ENCODE results near the gene NOS1.
"Not testable (repeated sequence)": the region's sequence is repeated elsewhere in the genome, so short reads cannot be mapped to it uniquely, and the experiment has no call there.

NOS1 gene

DNA sequence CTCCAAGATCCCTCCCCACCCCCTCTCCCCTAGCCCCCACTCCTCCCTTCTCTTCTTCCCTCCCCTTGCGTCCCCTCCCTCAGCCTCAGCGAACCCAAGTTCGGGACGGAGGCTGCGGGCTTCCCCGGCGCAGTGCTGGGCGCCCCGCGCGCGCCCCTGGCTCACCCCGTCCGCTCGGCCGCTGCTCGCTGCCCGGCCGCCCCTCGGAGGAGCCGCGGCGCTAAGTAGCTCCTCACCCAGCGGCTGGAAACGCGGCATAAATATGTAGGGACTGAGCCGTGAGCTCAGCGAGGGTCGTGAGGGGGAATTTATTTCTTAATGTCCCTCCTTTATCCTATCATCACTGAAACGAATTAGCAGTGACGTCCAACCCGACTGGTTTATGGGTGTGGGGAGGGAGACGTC lies at the start of gene NOS1:
NOS1 (minus strand) TSS at position 280 of the 405 bp plus-strand sequence. CDS start 30,557 bp downstream, outside the sequence.
- DNase-seq (no peak), ATAC-seq (no peak)
- Mint-ChIP-seq H3K27ac (no peak within 1 kb of the TSS), H3K27me3 (peaks cover 78% of the 10 kb centered on the region), H3K4me1 (no peaks in the 10 kb centered on the region), H3K9me3 (no peaks in the 10 kb centered on the region), H3K4me3 (no peak within 1 kb of the TSS)

DNA sequence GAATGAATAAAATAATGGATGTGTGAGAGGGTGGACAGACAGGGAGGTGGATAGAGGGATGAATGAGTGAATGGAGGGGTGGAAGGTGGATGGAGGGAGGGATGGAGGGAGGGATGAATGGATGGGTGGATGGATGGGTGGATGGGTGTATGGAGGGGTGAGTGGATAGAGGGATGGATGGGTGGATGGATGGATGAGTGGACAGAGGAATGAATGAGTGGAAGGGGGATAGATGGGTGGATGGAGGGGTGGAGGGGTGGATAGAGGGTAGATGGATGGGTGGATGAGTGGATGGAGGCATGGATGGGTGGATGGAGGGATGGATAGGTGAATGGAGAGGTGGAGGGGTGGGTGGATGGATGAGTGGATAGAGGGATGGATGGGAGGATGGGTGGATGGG lies 47.9 kb upstream of the NOS1 start:
- no peak overlapping the region for H3K27ac Mint-ChIP-seq
- ATAC-seq: no peak
- DNase-seq: no peak
- no peaks in the 10 kb centered on the region for H3K4me1 Mint-ChIP-seq
- H3K27me3 Mint-ChIP-seq: peaks cover 8% of the 10 kb centered on the region
- H3K4me3 Mint-ChIP-seq: no peak overlapping the region
- peaks cover 0 to 7% of the 10 kb centered on the region in 2 donors for H3K9me3 Mint-ChIP-seq

DNA sequence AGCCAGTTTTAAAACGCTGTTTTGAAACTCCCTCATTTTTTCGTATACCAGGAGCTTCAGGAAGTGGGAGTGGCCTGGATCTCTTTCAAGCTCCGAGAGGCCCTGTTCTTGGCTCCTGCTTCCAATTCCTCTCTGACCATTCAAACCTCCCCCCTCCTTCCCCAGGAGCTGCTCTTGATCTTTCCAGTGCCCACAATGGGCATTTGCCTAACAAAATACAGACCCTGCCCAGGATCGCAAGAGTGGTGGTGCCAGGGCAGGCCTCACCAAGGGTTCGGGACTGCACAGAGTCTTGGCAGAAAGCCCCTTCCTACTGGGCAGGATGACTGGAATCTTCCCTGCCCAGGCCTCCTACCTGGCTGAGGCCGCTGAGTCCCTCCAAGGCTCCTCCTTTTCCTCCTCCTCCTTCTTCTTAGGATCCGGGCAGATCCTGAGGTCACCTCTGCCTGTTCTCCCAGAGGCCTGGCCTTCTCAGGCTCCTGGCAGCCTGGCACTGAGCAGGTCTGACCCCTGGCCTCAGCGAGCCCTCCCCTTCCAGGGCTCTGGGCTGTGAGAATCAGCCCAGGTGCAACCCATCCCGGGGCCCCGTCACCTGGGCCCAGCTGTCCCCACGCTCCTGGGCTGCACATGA lies 46.9 kb upstream of the NOS1 start:
- no peak for DNase-seq
- no peak for ATAC-seq
- Mint-ChIP-seq H3K27ac (no peak overlapping the region), H3K9me3 (peaks cover 0 to 9% of the 10 kb centered on the region in 2 donors), H3K4me3 (no peak overlapping the region), H3K4me1 (no peaks in the 10 kb centered on the region), H3K27me3 (peaks cover 8% of the 10 kb centered on the region)

DNA sequence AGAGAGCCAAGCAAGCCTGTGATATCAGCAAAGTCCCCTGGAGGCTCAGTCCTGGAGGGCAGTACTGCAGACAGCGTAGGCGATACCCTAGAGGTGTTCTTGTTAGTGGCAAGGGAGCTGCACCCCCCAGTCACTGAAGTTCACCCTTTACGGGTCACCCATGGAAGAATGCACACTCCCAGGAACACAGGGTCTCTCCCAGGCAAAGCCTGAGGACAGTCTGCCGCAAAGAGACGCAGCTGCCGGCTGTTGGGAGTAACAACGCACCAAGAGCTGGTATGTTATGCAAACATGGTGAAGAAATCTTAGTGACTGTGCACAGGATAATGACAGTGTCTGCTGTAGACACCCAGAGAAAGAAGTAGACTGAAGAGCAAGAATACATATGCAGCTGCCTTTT lies 43.5 kb upstream of the NOS1 start:
- Mint-ChIP-seq H3K27me3 (no peaks in the 10 kb centered on the region), H3K4me3 (no peak overlapping the region), H3K9me3 (peaks cover 9 to 17% of the 10 kb centered on the region in 2 donors), H3K4me1 (no peaks in the 10 kb centered on the region), H3K27ac (no peak overlapping the region)
- ATAC-seq (no peak), DNase-seq (no peak)

DNA sequence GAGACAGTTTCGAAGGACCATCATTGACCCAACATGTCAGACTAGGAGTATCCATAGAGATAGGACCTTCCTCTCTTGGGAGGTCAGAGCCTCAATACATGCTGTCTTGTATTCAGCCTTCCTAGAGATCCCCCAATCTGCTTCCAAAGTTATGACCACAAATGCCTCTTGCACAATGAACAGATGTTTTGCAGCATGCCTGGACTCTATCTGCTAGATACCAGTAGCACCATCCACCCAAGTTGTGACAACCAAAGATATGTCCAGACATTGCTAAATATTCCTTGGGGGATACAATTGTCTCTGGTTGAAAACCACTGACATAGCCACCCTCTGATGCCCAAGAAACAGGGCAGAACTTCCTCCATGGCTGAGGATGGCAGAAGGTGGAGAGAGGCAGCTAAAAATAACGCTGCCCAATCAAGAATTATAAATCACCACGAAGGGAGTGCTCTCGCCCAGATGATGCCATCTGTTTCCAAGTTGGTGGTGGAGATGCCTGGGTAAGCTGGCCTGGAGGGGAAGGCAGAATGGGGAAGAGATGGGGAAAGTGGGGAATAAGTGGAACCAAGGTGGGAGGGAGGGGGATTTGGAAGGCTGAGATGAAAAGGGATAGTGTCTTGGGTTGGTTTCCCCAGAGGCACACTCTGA lies 42.9 kb upstream of the NOS1 start:
- ATAC-seq (no peak), DNase-seq (no peak)
- H3K27ac Mint-ChIP-seq: no peak overlapping the region
- H3K4me3 Mint-ChIP-seq: no peak overlapping the region
- no peaks in the 10 kb centered on the region for H3K4me1 Mint-ChIP-seq
- no peaks in the 10 kb centered on the region for H3K27me3 Mint-ChIP-seq
- peaks cover 10 to 19% of the 10 kb centered on the region in 2 donors for H3K9me3 Mint-ChIP-seq

DNA sequence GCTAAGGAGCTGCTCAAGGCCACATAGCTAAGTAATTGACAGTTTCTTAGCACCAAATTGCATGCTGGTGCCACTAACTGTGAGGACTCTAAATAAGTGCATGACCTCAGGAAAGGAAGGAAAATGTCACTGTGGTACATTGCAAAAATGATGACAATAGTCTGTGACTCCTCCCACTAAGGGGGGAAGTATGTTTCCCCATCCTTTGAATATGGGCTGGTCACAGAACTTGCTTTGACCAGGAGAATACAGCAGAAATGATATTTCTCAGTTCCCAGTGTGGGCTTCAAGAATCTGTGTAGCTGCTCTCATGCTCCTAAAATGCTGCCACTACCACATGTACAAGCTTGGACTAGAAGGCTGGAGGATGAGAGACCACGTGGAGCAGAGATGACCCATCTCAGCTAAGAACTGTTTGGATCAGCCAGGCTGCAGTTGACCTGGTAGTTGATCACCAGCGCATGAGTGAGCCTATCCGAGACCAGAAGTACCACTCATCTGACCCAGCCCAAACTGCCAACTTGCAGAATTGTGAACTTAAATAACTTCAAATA lies 42.2 kb upstream of the NOS1 start:
- no peak for ATAC-seq
- Mint-ChIP-seq H3K9me3 (peaks cover 10 to 25% of the 10 kb centered on the region in 2 donors), H3K27ac (no peak overlapping the region), H3K27me3 (no peaks in the 10 kb centered on the region), H3K4me3 (no peak overlapping the region), H3K4me1 (no peaks in the 10 kb centered on the region)
- DNase-seq: no peak

DNA sequence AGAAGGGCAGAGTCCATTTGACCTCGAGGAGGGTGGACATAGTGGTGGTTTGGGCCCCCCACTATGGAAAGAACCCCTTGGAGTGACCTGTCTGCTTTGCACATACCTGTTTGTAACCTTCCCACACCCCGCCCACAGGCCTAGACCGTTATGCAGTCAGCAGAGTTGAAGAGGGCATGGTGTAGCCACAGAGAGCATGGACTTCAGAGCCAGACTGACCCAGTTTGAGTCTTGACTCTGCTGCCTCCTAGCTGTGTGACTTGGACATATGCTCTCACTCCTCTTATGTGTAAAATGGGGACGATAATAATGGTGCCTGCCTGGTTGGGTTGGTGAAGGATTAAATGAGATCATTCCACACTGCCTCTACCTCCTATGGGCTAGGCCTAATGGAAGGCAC lies 40.9 kb upstream of the NOS1 start:
- Mint-ChIP-seq H3K4me1 (no peaks in the 10 kb centered on the region), H3K4me3 (no peak overlapping the region), H3K27me3 (no peaks in the 10 kb centered on the region), H3K27ac (no peak overlapping the region), H3K9me3 (peaks cover 10 to 25% of the 10 kb centered on the region in 2 donors)
- DNase-seq (no peak), ATAC-seq (no peak)

DNA sequence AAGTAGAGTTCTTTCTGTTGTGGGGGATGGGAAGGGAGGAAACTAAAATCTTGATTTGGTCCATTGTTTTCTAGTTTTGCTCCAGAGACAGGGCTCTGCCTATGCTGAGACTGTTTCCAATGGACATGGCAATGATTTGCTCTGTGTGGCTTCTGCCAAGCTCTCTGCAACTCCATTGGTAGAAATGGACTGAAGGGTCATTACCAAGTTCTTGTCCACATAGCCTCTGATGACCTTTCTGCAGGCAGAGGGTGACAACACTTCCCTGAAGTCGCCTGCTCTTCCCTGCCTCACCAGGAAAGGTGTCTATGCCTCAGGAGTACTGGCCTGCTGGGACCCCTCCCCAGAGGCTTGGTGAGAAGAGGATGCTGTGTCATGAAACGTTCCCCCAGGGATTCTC lies 39.5 kb upstream of the NOS1 start:
- Mint-ChIP-seq H3K4me3 (no peak overlapping the region), H3K27me3 (no peaks in the 10 kb centered on the region), H3K9me3 (peaks cover 15 to 30% of the 10 kb centered on the region in 2 donors), H3K4me1 (no peaks in the 10 kb centered on the region), H3K27ac (no peak overlapping the region)
- ATAC-seq: no peak
- no peak for DNase-seq

DNA sequence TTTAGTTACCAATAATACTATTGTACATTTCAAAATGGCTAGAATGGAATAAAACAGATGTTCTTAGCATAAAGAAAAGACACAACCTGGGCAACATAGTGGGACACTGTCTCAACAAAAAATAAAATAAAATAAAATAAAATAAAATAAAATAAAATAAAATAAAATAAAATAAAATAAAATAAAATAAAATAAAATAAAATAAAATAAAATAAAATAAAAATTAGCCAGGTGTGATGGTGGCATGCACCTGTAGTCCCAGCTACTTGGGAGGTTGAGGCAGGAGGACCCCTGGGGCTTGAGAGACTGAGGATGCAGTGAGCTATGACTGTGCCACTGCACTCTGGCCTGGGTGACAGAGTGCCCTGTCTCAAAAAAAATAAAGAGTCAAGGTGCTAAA lies 37.1 kb upstream of the NOS1 start:
- H3K4me3 Mint-ChIP-seq, ATAC-seq, H3K27me3 Mint-ChIP-seq, H3K27ac Mint-ChIP-seq, H3K4me1 Mint-ChIP-seq, DNase-seq: not testable (repeated sequence)
- peaks cover 16 to 20% of the 10 kb centered on the region in 2 donors for H3K9me3 Mint-ChIP-seq

DNA sequence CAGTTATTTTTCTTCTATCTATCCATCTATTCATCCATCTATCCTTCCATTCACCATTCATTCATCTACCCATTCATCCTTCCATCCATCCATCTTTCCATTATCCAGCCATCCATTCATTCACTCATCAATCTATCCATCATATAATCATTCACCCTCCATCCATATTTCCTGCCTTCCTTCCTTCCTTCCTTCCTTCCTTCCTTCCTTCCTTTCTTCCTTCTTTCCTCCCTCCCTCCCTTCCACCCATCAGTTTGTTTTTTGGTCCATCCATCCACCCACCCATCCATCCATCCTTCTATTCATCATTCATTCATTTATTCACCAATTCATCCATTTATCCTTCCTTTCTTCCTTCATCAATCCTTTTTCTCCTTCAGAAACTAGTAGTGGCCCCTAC lies 34.3 kb upstream of the NOS1 start:
- H3K27me3 Mint-ChIP-seq: no peaks in the 10 kb centered on the region
- ATAC-seq (no peak), DNase-seq (no peak)
- H3K4me1 Mint-ChIP-seq: no peaks in the 10 kb centered on the region
- peaks cover 11 to 12% of the 10 kb centered on the region in 2 donors for H3K9me3 Mint-ChIP-seq
- no peak overlapping the region for H3K4me3 Mint-ChIP-seq
- no peak overlapping the region for H3K27ac Mint-ChIP-seq

DNA sequence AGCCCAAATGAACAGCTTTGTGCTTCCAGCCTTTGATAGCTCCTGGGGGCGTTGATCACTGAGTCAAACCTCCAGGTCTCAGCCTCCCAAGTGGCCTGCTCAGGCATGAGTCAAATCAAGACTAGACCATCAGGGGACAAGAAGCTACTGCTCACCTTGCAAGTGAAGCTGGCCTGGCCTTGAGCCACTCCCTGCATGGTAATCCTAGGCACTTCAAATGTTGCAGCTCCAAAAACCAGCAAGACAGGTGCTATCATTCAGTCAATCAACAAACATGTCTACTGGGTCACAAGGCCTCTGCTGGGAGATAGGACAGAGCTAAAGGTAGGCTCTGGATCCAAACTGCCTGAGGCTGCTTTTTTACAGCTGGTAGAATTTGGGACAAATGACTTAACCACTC lies 33.1 kb upstream of the NOS1 start:
- ATAC-seq (no peak), DNase-seq (no peak)
- Mint-ChIP-seq H3K9me3 (peaks cover 6 to 12% of the 10 kb centered on the region in 2 donors), H3K4me1 (no peaks in the 10 kb centered on the region), H3K27ac (no peak overlapping the region), H3K27me3 (no peaks in the 10 kb centered on the region), H3K4me3 (no peak overlapping the region)

DNA sequence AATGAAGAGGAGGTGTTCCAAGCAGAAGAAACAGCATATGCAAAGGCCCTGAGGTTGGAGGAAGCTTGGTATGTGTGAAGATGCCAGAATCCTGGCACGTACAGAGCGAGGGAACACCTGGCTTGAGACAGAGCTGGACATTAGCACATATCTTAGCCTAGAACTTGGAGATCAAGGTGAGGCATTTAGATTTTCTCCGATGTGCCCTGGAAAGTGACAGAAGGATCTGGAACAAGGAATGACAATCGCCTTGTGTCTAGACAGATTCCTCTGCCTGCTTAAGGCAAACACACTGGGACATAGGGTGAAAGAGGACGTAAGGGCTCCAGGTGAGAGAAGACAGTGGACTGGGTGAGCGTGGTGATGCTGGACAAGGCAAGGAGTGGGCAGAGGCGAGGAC lies 32.2 kb upstream of the NOS1 start:
- no peak for ATAC-seq
- peaks cover 4 to 6% of the 10 kb centered on the region in 2 donors for H3K9me3 Mint-ChIP-seq
- no peak overlapping the region for H3K4me3 Mint-ChIP-seq
- no peaks in the 10 kb centered on the region for H3K4me1 Mint-ChIP-seq
- no peaks in the 10 kb centered on the region for H3K27me3 Mint-ChIP-seq
- H3K27ac Mint-ChIP-seq: no peak overlapping the region
- no peak for DNase-seq

DNA sequence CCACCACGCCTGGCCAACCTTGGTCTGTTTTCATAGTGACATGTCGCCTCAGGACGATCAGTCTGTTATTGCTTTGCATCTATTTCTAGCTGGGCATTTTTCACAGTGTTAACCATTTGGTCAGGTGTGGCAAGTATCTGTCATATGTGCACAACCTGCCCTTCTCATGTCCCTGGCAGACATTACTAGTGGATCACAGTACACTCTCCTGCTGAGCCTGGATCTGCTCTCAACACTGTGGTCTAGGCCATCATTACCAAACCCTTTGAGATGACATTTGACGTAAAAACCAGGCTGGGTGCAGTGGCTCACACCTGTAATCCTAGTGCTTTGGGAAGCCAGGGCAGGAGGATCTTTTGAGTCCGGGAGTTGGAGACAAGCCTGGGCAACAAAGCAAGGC lies 29.4 kb upstream of the NOS1 start:
- Mint-ChIP-seq H3K27me3 (no peaks in the 10 kb centered on the region), H3K27ac (no peak overlapping the region)
- no peak for ATAC-seq

DNA sequence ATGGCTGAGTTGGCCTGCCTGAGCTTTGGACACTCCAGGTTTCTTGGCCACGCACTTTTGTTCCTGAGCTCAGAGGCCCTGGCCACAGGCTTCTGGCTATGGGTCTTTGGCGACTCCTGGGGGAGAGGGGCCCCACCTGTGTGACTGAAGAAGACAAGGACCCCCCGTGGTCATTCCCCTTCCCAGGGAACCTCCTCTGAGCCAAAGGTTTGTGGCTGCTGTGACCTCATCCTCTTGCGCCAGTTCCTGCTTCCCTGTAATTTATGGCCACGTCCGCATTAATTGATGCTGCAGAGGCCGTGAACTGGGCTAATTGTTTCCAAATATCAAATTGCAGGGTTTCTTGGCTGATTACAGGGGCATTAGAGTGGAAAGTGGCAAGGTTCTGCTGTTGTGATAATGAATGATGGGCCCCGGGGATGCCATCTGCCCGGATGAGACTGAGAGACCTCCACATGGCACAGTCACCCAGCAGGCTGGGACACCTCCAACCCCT lies 27.6 kb upstream of the NOS1 start:
- H3K27me3 Mint-ChIP-seq: peaks cover 2% of the 10 kb centered on the region
- ATAC-seq (no peak), DNase-seq (no peak)
- peak overlapping the region in 1 of 2 donors; percentile 86 for H3K27ac Mint-ChIP-seq
- no peaks in the 10 kb centered on the region for H3K4me1 Mint-ChIP-seq
- peaks cover 0 to 7% of the 10 kb centered on the region in 2 donors for H3K9me3 Mint-ChIP-seq
- H3K4me3 Mint-ChIP-seq: no peak overlapping the region

More for the DNA sequence above, 29.4 kb upstream of the NOS1 start:
- Mint-ChIP-seq H3K4me1 (no peaks in the 10 kb centered on the region), H3K4me3 (no peak overlapping the region), H3K9me3 (peaks cover 0 to 1% of the 10 kb centered on the region in 2 donors)
- no peak for DNase-seq

DNA sequence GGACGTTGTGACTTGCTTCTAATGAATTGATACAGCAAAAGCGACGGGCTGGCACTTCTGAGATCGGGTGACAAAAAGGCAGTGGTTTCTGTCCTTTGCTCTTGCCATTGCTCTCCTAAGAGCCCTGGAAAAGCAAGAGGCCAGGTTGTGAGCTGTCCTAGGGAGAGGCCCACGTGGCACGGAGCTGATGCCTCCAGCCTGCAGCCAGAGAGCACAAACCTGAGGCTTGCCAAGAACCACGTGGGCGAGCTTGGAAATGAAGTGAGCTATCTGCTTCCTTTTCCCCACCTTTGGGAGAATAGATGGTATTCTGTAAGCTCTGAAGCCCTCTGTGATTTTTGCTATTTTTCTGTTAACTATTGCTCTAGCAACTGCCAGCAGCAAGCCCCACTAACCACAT lies 26.4 kb upstream of the NOS1 start:
- peaks cover 0 to 12% of the 10 kb centered on the region in 2 donors for H3K9me3 Mint-ChIP-seq
- ATAC-seq (no peak), DNase-seq (no peak)
- H3K4me3 Mint-ChIP-seq: no peak overlapping the region
- peak overlapping the region in 1 of 2 donors; percentile 80 for H3K27ac Mint-ChIP-seq
- H3K4me1 Mint-ChIP-seq: no peaks in the 10 kb centered on the region
- H3K27me3 Mint-ChIP-seq: peaks cover 7% of the 10 kb centered on the region

DNA sequence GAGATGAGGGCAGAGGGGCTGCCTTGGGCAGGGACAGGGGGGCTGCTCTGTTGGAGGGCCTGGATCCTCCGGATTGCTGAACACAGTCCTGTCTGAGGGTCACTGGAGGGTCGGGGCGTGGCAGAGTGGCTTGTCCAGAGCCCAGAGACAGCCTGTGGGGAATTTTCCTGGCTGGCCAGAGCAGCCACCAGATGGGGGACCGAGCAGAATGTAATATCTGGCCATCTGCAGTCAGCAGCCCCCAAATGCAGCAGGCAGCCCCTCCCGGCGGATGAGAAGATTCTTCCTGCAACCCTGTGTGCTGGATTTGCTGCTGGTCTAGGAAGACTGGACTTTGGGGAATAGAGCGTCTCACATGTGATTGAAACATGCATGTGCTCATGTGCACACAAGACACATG lies 23.3 kb upstream of the NOS1 start:
- ATAC-seq (no peak), DNase-seq (no peak)
- H3K4me1 Mint-ChIP-seq: no peaks in the 10 kb centered on the region
- peaks cover 8 to 12% of the 10 kb centered on the region in 2 donors for H3K9me3 Mint-ChIP-seq
- H3K4me3 Mint-ChIP-seq: no peak overlapping the region
- peak overlapping the region in 1 of 2 donors; percentile 81 for H3K27ac Mint-ChIP-seq
- peaks cover 7% of the 10 kb centered on the region for H3K27me3 Mint-ChIP-seq

All from stimulated activated naive CD8-positive, alpha-beta T cell treated with anti-CD3 and anti-CD28 coated beads, Interleukin-15, amount 100 ng/mL, for 72 hours (primary cell).